GM23248 (cell line): Measurements from ENCODE around the gene PPFIA2. TPM values are rescaled to one million over a fixed set of nuclear protein-coding genes. Genes with fewer than 3 reads are reported as not detected.

Experiments
- DNase-seq: peaks from one replicate; pipeline ENCODE4 v3.0.0-alpha.2; 2015
- H2AFZ ChIP-seq: fragments of 200-600 bp; sonication (generic); 2 replicates; pipeline ENCODE4 v1.6.1; 2016; ENCODE audit warnings: antibody characterized with exemption
- H3F3A ChIP-seq: fragments of 200-600 bp; sonication (generic); 2 replicates; pipeline ENCODE4 v1.6.1; 2016; ENCODE audit warnings: mild to moderate bottlenecking, antibody characterized with exemption, mixed run types; ENCODE audit not compliant: insufficient read depth
- H3K27ac ChIP-seq: fragments of 200-600 bp; sonication (generic); 2 replicates; pipeline ENCODE4 v1.5.1; 2016; ENCODE audit warnings: mild to moderate bottlenecking
- H3K27me3 ChIP-seq: fragments of 200-600 bp; sonication (generic); replicated peaks from 2 replicates; pipeline ENCODE4 v1.6.1; 2016; ENCODE audit warnings: mild to moderate bottlenecking; ENCODE audit not compliant: insufficient read depth
- H3K36me3 ChIP-seq: fragments of 200-600 bp; sonication (generic); 2 replicates; pipeline ENCODE4 v1.6.1; 2016; ENCODE audit warnings: low read depth, mild to moderate bottlenecking
- H3K4me1 ChIP-seq: fragments of 200-600 bp; sonication (generic); 2 replicates; pipeline ENCODE4 v1.6.1; 2016; ENCODE audit warnings: mild to moderate bottlenecking; ENCODE audit not compliant: insufficient read depth
- H3K4me2 ChIP-seq: fragments of 200-600 bp; sonication (generic); one replicate; pipeline ENCODE4 v1.6.1; 2016; ENCODE audit warnings: mild to moderate bottlenecking; ENCODE audit not compliant: unreplicated experiment
- H3K4me3 ChIP-seq: fragments of 200-600 bp; sonication (generic); 2 replicates; pipeline ENCODE4 v1.5.1; 2016; ENCODE audit warnings: mild to moderate bottlenecking
- H3K79me2 ChIP-seq: fragments of 200-600 bp; sonication (generic); 2 replicates; pipeline ENCODE4 v1.6.1; 2016; ENCODE audit warnings: mild to moderate bottlenecking; ENCODE audit not compliant: insufficient read depth
- H3K9ac ChIP-seq: fragments of 200-600 bp; sonication (generic); 2 replicates; pipeline ENCODE4 v1.6.1; 2016; ENCODE audit warnings: mild to moderate bottlenecking
- H3K9me2 ChIP-seq: fragments of 200-600 bp; sonication (generic); 2 replicates; pipeline ENCODE4 v1.6.1; 2016; ENCODE audit warnings: mixed run types, mild to moderate bottlenecking, moderate library complexity; ENCODE audit not compliant: insufficient read depth
- H3K9me3 ChIP-seq: fragments of 200-600 bp; sonication (generic); one replicate; pipeline ENCODE4 v1.6.1; 2017; ENCODE audit warnings: low read depth
- H4K20me1 ChIP-seq: fragments of 200-600 bp; sonication (generic); 2 replicates; pipeline ENCODE4 v1.6.0; 2016; ENCODE audit not compliant: insufficient read depth
- EZH2 ChIP-seq: fragments of 200-600 bp; sonication (generic); IDR thresholded peaks from 2 replicates; pipeline ENCODE4 v1.6.1; 2018; ENCODE audit warnings: antibody characterized with exemption, mild to moderate bottlenecking; ENCODE audit not compliant: insufficient read depth, poor library complexity, severe bottlenecking
- EZH2phosphoT487 ChIP-seq: fragments of 200-600 bp; sonication (generic); IDR thresholded peaks from 2 replicates; pipeline ENCODE4 v1.6.1; 2018; ENCODE audit warnings: antibody characterized with exemption, moderate library complexity, mild to moderate bottlenecking, low read depth; ENCODE audit not compliant: insufficient read depth
- WGBS, 2 experiments: methylation state at CpG; one replicate each; pipeline ENCODE4 v1.1.6; 2015 to 2017; ENCODE audit warnings: low lambda C conversion rate in 2 of 2, low coverage in 1 of 2; ENCODE audit errors: missing lambda C conversion rate in 2 of 2; 5-methylcytosine and 5-hydroxymethylcytosine counted together
- in situ Hi-C: fragments of 300-500 bp; cut with MboI; formaldehyde crosslinking; loops from 2 replicates; pipeline ENCODE4 v1.15.0; 2020
- polyA plus RNA-seq: library from polyadenylated mRNA; unstranded; fragments of >200 nt; fragmentation: Nextera tagmentation; extraction: Ambion mirVana; gene quantifications from 2 replicates; pipeline ENCODE4 v1.2.1, GENCODE V29; 2016
- total RNA-seq: library from RNA; depleted of rRNA; stranded (reverse); fragments of >200 nt; shearing (Covaris generic); gene quantifications from 2 replicates; pipeline ENCODE4 v1.2.3, GENCODE V29; 2014

Gene PPFIA2
- total and polyA plus RNA-seq, 2 experiments from 2014 or later: not detected

DNA sequence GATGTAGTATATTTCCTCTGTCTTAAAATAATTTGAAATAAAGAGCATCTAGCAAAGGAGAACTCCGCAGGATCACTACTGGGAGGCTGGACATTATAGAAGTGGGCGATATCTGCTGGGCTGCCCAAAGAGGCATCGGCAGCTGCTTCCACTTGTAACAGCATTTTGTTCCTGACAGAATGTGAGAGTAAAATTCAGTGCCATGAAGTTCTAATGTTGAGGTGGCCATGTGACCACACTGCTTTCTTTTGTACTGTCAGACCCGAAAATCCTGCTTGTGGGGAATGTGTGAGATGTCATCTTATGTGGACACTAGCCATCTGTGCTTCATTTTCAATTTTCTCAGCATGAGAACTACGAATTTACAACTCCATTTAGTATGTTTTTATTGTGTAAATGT is 529.4 kb downstream of the PPFIA2 start:
- Histone ChIP-seq H3K9me3 (no peaks in the 10 kb centered on the region), H3K4me1 (no peaks in the 10 kb centered on the region), H4K20me1 (no peaks in the 10 kb centered on the region), H3K79me2 (no peaks in the 10 kb centered on the region), H3K4me2 (no peak overlapping the region), H3K9ac (no peak overlapping the region), H3K9me2 (no peaks in the 10 kb centered on the region), H3K27ac (no peak overlapping the region), H3K4me3 (no peak overlapping the region), H3K27me3 (no peaks in the 10 kb centered on the region), H2AFZ (no peak overlapping the region), H3K36me3 (no peaks in the 10 kb centered on the region), H3F3A (no peaks in the 10 kb centered on the region)
- WGBS, 2 experiments: 69 to 70% methylated on average over 5 of the region's 5 CpGs
- TF ChIP-seq EZH2phosphoT487: no peak
- no peak for TF ChIP-seq EZH2
- in situ Hi-C loops: no loop called here
- no peak for DNase-seq

DNA sequence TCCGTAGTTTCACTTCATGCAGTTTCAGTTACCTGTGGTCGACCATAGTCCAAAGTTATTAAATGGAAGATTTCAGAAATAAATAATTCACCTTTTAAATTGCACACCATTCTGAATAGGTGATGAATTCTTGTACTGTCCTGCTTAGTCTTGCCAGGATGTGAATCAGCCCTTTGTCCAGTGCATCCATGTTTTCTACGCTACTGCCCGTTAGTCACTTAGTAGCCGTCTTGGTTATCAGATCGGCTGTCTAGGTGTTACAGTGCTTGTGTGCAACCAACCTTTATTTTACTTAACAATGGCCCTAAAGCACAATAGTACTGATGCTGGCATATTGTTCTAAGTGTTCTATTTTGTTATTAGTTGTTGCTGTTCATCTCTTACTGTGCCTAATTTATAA is 534.5 kb downstream of the PPFIA2 start:
- no peak overlapping the region for H2AFZ ChIP-seq
- H3K4me2 ChIP-seq: no peak overlapping the region
- H3K4me3 ChIP-seq: no peak overlapping the region
- DNase-seq: no peak
- WGBS, 2 experiments: 96 to 97% methylated on average over 6 of the region's 6 CpGs
- no peak overlapping the region for H3K9ac ChIP-seq
- H3K9me3 ChIP-seq: no peaks in the 10 kb centered on the region
- peaks cover 30% of the 10 kb centered on the region for H3F3A ChIP-seq
- TF ChIP-seq EZH2 (no peak), EZH2phosphoT487 (no peak)
- in situ Hi-C loops: no loop called here
- peaks cover 28% of the 10 kb centered on the region for H3K4me1 ChIP-seq
- no peaks in the 10 kb centered on the region for H3K9me2 ChIP-seq
- H4K20me1 ChIP-seq: no peaks in the 10 kb centered on the region
- no peaks in the 10 kb centered on the region for H3K36me3 ChIP-seq
- H3K27ac ChIP-seq: no peak overlapping the region
- no peaks in the 10 kb centered on the region for H3K27me3 ChIP-seq
- H3K79me2 ChIP-seq: no peaks in the 10 kb centered on the region

DNA sequence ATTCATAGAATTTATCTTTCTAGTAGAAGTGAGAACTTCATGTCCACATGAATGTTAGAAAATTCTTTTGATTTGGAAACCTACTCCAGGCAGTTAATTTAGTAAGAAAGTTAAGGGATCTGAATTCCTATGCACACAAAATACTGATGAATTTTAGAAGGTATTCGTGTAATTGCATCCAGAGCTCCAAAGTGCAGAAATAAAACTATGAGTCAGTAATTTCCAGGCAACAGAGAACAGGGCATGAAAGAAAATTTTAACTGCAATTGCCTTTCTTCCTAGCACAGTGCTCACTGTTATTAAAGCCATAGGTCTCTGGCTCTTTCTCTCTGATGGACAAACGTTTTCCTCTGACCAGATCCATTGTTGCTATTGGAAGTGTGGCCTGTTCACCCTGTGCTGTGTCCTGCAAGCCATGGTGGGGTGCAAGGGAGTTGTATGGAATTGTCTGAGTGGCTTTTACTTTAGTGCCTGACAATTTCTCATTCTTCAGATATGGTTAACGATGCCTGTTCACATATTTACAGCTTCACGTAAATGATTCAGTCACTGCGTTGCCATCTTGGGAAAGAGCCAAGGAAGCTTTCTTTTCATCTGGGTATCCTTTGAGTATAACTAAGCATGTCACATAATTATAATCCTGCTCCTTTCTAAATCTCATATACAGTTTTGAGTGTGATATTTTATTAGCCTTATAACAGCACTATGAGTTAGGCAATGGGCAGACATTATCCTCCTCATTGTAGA is 536.1 kb downstream of the PPFIA2 start:
- peak; percentile 70 for DNase-seq
- peak overlapping the region; percentile 66 for H3K27ac ChIP-seq
- WGBS, 2 experiments: 4 to 5% methylated on average over 5 of the region's 5 CpGs

DNA sequence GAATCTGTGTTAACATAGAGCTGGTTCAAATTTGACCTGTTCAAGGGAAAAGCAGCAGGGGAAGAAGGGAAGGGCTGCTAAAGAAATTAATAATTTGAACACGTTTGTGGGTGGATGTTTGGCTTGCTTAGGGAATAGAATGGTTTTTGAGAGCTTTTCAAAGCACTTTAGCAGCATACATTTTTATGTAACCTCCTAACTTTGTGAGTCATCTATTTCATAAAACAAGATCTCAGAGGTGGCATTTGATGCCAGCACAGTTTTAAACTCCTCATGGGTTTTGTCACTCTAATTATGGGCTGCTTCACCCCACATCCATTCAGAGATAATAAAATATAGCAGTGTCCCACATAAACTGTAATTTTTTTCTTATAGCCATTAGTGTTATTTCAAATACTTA is 537.5 kb downstream of the PPFIA2 start:
- peak; percentile 55 for DNase-seq
- Histone ChIP-seq H3K36me3 (no peaks in the 10 kb centered on the region), H3K9me2 (no peaks in the 10 kb centered on the region)

More for the DNA sequence above, 536.1 kb downstream of the PPFIA2 start:
- Histone ChIP-seq H3K79me2 (no peaks in the 10 kb centered on the region), H3K27me3 (no peaks in the 10 kb centered on the region), H3F3A (peaks cover 30% of the 10 kb centered on the region), H3K4me3 (peak overlapping the region; percentile 44), H3K36me3 (no peaks in the 10 kb centered on the region), H3K9ac (peak overlapping the region; percentile 29), H4K20me1 (no peaks in the 10 kb centered on the region), H3K9me2 (no peaks in the 10 kb centered on the region), H3K4me2 (peak overlapping the region; percentile 69), H3K4me1 (peaks cover 28% of the 10 kb centered on the region), H2AFZ (peak overlapping the region; percentile 28; the same call in 1 of the 2 replicates), H3K9me3 (no peaks in the 10 kb centered on the region)
- in situ Hi-C loops: no loop called here
- no peak for TF ChIP-seq EZH2
- no peak for TF ChIP-seq EZH2phosphoT487

More for the DNA sequence above, 537.5 kb downstream of the PPFIA2 start:
- H3K4me3 ChIP-seq: no peak overlapping the region
- no peaks in the 10 kb centered on the region for H3K79me2 ChIP-seq
- H4K20me1 ChIP-seq: no peaks in the 10 kb centered on the region
- peak overlapping the region; percentile 69 for H3K4me2 ChIP-seq
- no peaks in the 10 kb centered on the region for H3K9me3 ChIP-seq
- in situ Hi-C loops: no loop called here
- TF ChIP-seq EZH2phosphoT487 (no peak), EZH2 (no peak)
- peaks cover 30% of the 10 kb centered on the region for H3F3A ChIP-seq
- no peaks in the 10 kb centered on the region for H3K27me3 ChIP-seq
- H3K9ac ChIP-seq: no peak overlapping the region
- 6% methylated on average over 1 of the region's 1 CpG for WGBS, 2 experiments
- H2AFZ ChIP-seq: 0 out of 2 replicates have a peak overlapping the region, but pooled peaks have one; percentile 1
- H3K27ac ChIP-seq: peak overlapping the region; percentile 66
- peaks cover 28% of the 10 kb centered on the region for H3K4me1 ChIP-seq
